Right lobe of liver (tissue), 4 donors: Measurements from ENCODE around the gene HDAC10.

ENCODE experiments used
- POLR2A ChIP-seq: fragments of 450-650 bp; IDR thresholded peaks from one replicate; pipeline ENCODE4 v1.6.1; 2017; ENCODE audit warnings: antibody characterized with exemption, mild to moderate bottlenecking
- TF ChIP-seq, protein P1 (sequence below), 4 donors: fragments of 200-600 bp in 3 of 4; fragments of 450-650 bp in 1 of 4; IDR thresholded peaks; one replicate each; pipeline versions ENCODE4 v1.5.1 to v1.8.0; 2016 to 2022; ENCODE audit warnings: antibody characterized with exemption in 4 of 4, mild to moderate bottlenecking in 2 of 4
- donor health status: DM: no; HTN: no; CAD: no.
- donor health status: DM: no; HTN: no; CAD: no.
- donor health status: DM: no; HTN: yes; CAD: no.

DNA sequence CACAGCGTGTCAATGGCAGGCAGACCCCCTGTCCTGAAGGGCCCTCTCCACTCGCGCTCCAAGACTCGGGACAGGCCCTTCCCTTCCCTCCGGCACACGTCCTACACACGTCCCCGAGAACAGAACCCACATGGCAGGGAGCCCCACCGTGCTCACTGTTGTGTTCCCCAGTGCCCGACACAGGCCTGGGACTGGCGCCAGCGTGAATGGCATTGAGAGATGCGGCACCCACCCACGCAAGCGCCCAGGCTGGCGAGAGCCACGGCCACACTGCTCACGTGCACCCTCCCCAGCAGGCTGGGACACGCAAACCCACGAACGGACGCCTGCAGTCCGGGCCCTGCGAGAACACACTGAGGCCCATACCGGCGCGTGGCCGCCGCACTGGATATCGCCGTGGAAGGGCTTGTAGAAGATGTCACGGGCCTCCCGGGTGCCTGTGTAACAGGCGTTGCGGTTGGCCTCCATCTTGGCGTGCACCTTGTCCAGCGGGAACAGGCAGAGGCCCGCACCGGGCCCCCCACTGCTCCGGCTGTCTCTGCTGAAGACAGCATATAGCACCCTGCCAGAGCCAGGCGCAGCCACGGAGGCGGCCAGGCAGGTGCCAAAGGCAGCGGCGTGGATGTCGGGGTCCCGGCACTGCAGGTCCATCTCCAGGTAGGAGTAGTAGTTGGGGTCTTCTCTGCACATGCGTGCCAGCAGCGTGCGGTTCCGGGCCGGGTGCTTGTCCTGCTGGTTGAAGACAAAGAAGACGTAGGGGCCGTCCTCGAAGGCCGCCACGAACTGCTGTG is 38.3 kb upstream of the HDAC10 start:
- TF ChIP-seq, protein P1, sequence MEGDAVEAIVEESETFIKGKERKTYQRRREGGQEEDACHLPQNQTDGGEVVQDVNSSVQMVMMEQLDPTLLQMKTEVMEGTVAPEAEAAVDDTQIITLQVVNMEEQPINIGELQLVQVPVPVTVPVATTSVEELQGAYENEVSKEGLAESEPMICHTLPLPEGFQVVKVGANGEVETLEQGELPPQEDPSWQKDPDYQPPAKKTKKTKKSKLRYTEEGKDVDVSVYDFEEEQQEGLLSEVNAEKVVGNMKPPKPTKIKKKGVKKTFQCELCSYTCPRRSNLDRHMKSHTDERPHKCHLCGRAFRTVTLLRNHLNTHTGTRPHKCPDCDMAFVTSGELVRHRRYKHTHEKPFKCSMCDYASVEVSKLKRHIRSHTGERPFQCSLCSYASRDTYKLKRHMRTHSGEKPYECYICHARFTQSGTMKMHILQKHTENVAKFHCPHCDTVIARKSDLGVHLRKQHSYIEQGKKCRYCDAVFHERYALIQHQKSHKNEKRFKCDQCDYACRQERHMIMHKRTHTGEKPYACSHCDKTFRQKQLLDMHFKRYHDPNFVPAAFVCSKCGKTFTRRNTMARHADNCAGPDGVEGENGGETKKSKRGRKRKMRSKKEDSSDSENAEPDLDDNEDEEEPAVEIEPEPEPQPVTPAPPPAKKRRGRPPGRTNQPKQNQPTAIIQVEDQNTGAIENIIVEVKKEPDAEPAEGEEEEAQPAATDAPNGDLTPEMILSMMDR (IDR thresholded peaks at IDR 0.05), result no peak
- TF ChIP-seq POLR2A, result no peak
